GM12878 (cell line): ENCODE data around the gene ADAMTS14.

Experiments used
- CEBPB ChIP-seq, 2 experiments: fragments of 150-350 bp in 1 of 2; IDR thresholded peaks; 2 replicates each; pipeline ENCODE4 v1.6.1; 2012 to 2014; ENCODE audit warnings: low read depth in 2 of 2, low read length in 2 of 2, borderline replicate concordance in 1 of 2, inconsistent platforms in 1 of 2
- CTCF ChIP-seq, 3 experiments: IDR thresholded peaks in 2 of 3; conservative IDR thresholded peaks in 1 of 3; 2 replicates each; pipeline ENCODE4 v1.5.1; 2011; ENCODE audit warnings: low read depth in 3 of 3, low read length in 3 of 3, mild to moderate bottlenecking in 3 of 3, control low read depth in 2 of 3, moderate library complexity in 2 of 3, inconsistent platforms in 1 of 3, mixed read lengths in 1 of 3; ENCODE audit not compliant: control insufficient read depth in 2 of 3, insufficient read depth in 1 of 3; ENCODE audit errors: extremely low read depth in 1 of 3
- EP300 ChIP-seq, 2 experiments: fragments of 150-350 bp in 1 of 2; IDR thresholded peaks; 2 replicates each; pipeline ENCODE4 v1.6.1; 2011 to 2012; ENCODE audit warnings: low read depth in 2 of 2, low read length in 2 of 2, borderline replicate concordance in 1 of 2, improper control_type of control experiment in 1 of 2, inconsistent platforms in 1 of 2; ENCODE audit not compliant: control insufficient read depth in 1 of 2
- HDAC6 ChIP-seq: fragments of 200-600 bp; sonication (generic); IDR thresholded peaks from one replicate; pipeline ENCODE4 v1.8.0; 2017; ENCODE audit warnings: antibody characterized with exemption; ENCODE audit not compliant: unreplicated experiment
- JUNB ChIP-seq: IDR thresholded peaks from 2 replicates; pipeline ENCODE4 v1.6.1; 2016; ENCODE audit warnings: antibody characterized with exemption, mild to moderate bottlenecking
- MAX ChIP-seq: IDR thresholded peaks from 2 replicates; pipeline ENCODE4 v1.6.1; 2012; ENCODE audit warnings: low read depth, low read length, improper control_type of control experiment
- NFIC ChIP-seq: IDR thresholded peaks from 2 replicates; pipeline ENCODE4 v1.6.1; 2012; ENCODE audit warnings: low read depth, mild to moderate bottlenecking, inconsistent platforms, low read length, moderate library complexity
- POLR2AphosphoS2 ChIP-seq: IDR thresholded peaks from 2 replicates; pipeline ENCODE4 v1.6.1; 2011; ENCODE audit warnings: low read depth, mild to moderate bottlenecking, low read length, improper control_type of control experiment, moderate library complexity
- RAD21 ChIP-seq: IDR thresholded peaks from 2 replicates; pipeline ENCODE4 v1.6.1; 2011; ENCODE audit warnings: mild to moderate bottlenecking, low read depth, low read length, moderate library complexity; ENCODE audit not compliant: insufficient read depth
- STAT3 ChIP-seq: IDR thresholded peaks from 2 replicates; pipeline ENCODE4 v1.6.1; 2011; ENCODE audit warnings: low read depth, low read length, improper control_type of control experiment
- USF1 ChIP-seq: IDR thresholded peaks from 2 replicates; pipeline ENCODE4 v1.6.1; 2011; ENCODE audit warnings: borderline replicate concordance, low read depth, mild to moderate bottlenecking, moderate library complexity, mixed read lengths, low read length; ENCODE audit not compliant: insufficient read depth; ENCODE audit errors: extremely low read length
- ZBTB4 ChIP-seq: fragments of 450-650 bp; formaldehyde crosslinking; IDR thresholded peaks from 2 replicates; pipeline ENCODE4 v1.4.0; 2022; ENCODE audit warnings: mild to moderate bottlenecking, moderate library complexity
- ZNF24 ChIP-seq: fragments of 450-650 bp; IDR thresholded peaks from 2 replicates; pipeline ENCODE4 v1.6.1; 2017; ENCODE audit warnings: antibody characterized with exemption, mild to moderate bottlenecking
- TF ChIP-seq, protein P1 (sequence below): IDR thresholded peaks from 2 replicates; pipeline ENCODE4 v1.6.1; 2011; ENCODE audit warnings: low read depth, mild to moderate bottlenecking, low read length, moderate library complexity, borderline replicate concordance; ENCODE audit errors: extremely low read depth

GRCh38 chr10:70761727-70762350 is 89.5 kb downstream of the ADAMTS14 start:
- TF ChIP-seq EP300 (IDR thresholded peaks at IDR 0.05; ENCODE audit: borderline replicate concordance in 1 of 2, control insufficient read depth in 1 of 2, low read depth in 2 of 2, low read length in 2 of 2), result no peak
- TF ChIP-seq POLR2AphosphoS2, result no peak
- no peak for TF ChIP-seq CTCF (IDR thresholded peaks at IDR 0.05 in 2 of 3, conservative IDR thresholded peaks at IDR 0.05 in 1 of 3; ENCODE audit: control insufficient read depth in 2 of 3, extremely low read depth in 1 of 3, insufficient read depth in 1 of 3, low read depth in 3 of 3, low read length in 3 of 3)
- TF ChIP-seq NFIC, result no peak
- no peak for TF ChIP-seq HDAC6
- TF ChIP-seq, protein P1, sequence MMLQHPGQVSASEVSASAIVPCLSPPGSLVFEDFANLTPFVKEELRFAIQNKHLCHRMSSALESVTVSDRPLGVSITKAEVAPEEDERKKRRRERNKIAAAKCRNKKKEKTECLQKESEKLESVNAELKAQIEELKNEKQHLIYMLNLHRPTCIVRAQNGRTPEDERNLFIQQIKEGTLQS, result no peak
- TF ChIP-seq JUNB, result no peak
- no peak for TF ChIP-seq ZNF24
- no peak for TF ChIP-seq MAX
- TF ChIP-seq CEBPB (IDR thresholded peaks at IDR 0.05; ENCODE audit: borderline replicate concordance in 1 of 2, low read depth in 2 of 2, low read length in 2 of 2), result no peak
- no peak for TF ChIP-seq STAT3
- TF ChIP-seq USF1, result no peak
- no peak for TF ChIP-seq RAD21
- no peak for TF ChIP-seq ZBTB4 (CRISPR knock-in tag)
